GM12891 (cell line): ENCODE results near the gene LDLRAD3.

Experiments used
- DNase-seq: peaks from one replicate; pipeline ENCODE4 v3.0.0; 2011; ENCODE audit warnings: low spot score; ENCODE audit not compliant: insufficient read length
- FAIRE-seq: peaks from 2 replicates; lab custom pipeline; 2011; peaks lifted over from hg19 to GRCh38; lab: Jason Lieb, UNC
- PAX5 ChIP-seq: IDR thresholded peaks from 2 replicates; pipeline ENCODE4 v1.6.1; 2011; ENCODE audit warnings: low read length, moderate library complexity, mild to moderate bottlenecking; ENCODE audit not compliant: insufficient read depth, severe bottlenecking
- POLR2A ChIP-seq: IDR thresholded peaks from 2 replicates; pipeline ENCODE4 v1.6.1; 2011; ENCODE audit warnings: low read depth, low read length, control low read depth
- POLR2AphosphoS5 ChIP-seq: IDR thresholded peaks from 2 replicates; pipeline ENCODE4 v1.6.1; 2011; ENCODE audit warnings: low read depth, low read length, control low read depth
- POU2F2 ChIP-seq: IDR thresholded peaks from 2 replicates; pipeline ENCODE4 v1.6.1; 2011; ENCODE audit warnings: low read depth, mild to moderate bottlenecking, control low read depth, low read length, moderate library complexity
- SPI1 ChIP-seq: IDR thresholded peaks from 2 replicates; pipeline ENCODE4 v1.6.1; 2011; ENCODE audit warnings: low read depth, low read length, control low read depth
- TAF1 ChIP-seq: IDR thresholded peaks from 2 replicates; pipeline ENCODE4 v1.6.1; 2011; ENCODE audit warnings: low read depth, low read length, control low read depth

LDLRAD3 gene

DNA sequence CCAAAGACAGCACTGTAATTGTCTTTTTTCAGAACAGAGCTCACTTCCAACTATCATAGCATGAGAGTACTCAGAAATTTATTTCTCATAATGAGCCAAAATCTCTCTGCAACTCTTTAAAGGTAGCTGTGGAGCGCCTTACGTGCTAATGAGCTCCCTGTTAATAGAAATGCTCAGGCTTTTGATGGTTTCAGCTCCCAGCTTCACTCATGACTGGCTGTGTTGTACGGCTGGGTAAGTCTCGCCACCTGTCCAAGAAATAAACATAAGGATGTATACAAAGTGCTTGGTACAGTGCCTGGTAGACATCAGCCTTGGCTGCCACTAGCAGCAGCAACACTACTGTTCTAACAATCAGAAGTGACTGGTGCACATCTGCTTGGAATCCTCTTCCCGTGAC lies 109.4 kb downstream of the LDLRAD3 start:
- FAIRE-seq = no peak
- TF ChIP-seq POLR2A (no peak), SPI1 (no peak), TAF1 (no peak), POLR2AphosphoS5 (no peak), POU2F2 (no peak), PAX5 (no peak)
- no peak for DNase-seq

DNA sequence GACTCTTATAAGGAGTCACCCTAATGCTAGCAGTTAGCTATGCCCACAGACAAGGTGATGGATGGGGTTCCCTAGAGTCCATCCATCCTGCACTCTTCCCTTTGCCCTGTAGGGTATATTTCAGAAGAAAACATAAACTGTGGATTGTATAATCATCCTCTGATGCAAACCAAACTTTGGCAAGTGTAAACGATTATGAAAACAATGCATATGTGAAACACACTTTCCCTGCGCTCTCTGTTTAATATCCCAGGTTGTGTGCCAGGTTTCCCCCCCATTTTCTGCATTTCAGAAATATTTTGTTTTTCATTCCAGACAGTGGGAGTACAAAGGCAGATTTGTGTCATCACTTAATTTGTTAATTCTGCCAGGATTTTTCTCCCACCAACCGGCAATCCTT lies 110.0 kb downstream of the LDLRAD3 start:
- TF ChIP-seq PAX5 = no peak
- DNase-seq (no peak), FAIRE-seq (no peak)

DNA sequence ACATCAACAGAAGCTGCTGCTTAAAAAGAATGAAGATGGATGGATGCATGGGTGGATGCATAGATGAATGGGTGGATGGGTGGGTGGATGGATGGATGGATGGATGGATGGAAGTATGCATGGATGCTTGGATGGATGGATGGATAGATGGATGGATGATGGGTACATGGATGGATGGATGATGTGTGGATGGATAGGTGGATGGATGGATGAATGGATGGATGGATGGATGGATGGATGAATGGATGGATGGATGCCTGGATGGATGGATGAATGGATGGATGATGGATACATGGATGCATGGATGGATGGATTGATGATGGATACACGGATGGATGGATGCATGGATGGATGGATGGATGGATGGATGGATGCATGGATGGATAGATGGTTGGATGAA lies 110.8 kb downstream of the LDLRAD3 start:
- TF ChIP-seq PAX5 = no peak
- DNase-seq = no peak
- FAIRE-seq = peak; percentile 51

DNA sequence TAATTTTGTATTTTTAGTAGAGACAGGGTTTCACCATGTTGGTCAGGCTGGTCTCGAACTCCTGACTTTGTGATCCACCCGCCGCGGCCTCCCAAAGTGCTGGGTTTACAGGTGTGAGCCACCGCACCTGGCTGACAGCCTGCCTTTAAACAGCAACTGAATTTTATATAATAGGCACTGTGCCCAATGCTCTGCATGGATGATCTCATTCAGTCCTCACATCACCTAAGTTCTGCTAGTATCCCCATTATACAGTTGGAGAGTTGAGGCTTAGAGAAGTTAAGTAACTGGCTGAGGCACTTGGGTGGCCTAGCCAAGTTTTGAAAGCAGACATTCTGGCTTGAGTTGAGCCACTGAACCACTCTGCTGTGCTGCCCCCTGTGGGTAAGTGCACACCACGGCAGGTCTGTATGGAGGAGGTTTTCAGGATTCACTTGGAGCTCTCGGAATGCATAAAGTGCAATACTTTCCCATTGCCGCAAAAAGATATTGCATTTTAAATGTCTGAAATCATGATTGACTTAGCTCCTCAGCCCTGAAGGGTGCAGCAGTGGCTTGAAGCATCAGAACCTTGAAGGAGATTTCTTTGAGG lies 112.4 kb downstream of the LDLRAD3 start:
- FAIRE-seq (no peak), DNase-seq (no peak)
- TF ChIP-seq POLR2A (no peak), POU2F2 (no peak), POLR2AphosphoS5 (no peak), PAX5 (no peak), TAF1 (no peak), SPI1 (no peak)

DNA sequence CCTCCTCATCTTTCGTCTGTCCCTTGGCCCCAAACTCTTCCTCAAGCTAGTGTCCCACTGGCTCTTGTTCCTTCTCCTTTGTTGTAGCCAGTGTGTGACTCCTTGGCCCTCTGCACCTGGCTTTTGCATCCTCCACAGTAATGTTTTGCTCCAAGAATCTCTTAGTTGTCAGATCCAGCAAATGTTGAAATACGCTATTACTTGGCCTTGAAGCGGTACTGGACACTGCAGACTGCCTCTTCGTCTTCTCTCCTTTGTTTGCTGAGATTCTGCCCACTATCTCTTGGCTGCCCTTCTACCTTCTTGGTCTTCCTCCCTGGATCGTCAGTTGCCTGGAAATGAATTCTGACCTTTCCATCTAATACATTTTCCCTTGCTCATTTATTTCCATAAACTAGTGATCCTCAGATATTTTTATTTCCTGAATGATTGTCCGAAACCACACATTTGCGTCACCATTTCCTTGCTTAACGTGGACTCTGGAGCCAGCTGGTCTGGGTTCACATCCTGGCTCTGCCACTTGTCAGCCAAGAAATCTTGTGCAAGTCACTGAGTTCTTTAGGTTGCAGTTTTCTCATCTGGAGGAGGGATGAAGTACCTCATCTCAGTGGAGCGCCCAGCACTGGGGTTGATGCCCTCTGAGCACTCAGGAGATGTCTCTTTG lies 113.6 kb downstream of the LDLRAD3 start:
- DNase-seq = no peak
- TF ChIP-seq PAX5 (no peak), TAF1 (no peak), POLR2AphosphoS5 (no peak), SPI1 (no peak), POLR2A (no peak), POU2F2 (no peak)
- no peak for FAIRE-seq

DNA sequence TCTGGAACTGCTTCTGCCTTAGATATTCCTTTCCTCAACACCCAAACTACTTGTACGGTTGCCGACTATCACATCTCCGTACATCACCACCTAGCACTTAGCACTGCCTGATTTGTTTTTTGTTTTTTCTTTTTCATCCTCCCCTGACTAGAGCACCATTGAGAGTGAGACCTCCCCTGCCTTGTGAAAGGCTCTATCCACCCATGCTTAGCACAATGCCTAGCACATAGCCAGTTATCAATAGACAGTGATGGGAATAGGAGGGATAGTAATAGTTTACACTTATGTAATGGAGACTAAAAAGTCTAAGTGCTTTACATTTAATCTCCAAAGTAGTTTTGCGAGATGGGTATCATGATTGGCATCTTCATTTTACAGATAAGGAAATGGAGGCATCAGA lies 115.8 kb downstream of the LDLRAD3 start:
- DNase-seq = no peak
- no peak for TF ChIP-seq POLR2AphosphoS5
- TF ChIP-seq TAF1 = no peak
- no peak for TF ChIP-seq POLR2A
- TF ChIP-seq POU2F2 = no peak
- TF ChIP-seq SPI1 = no peak
- TF ChIP-seq PAX5 = no peak
- no peak for FAIRE-seq

DNA sequence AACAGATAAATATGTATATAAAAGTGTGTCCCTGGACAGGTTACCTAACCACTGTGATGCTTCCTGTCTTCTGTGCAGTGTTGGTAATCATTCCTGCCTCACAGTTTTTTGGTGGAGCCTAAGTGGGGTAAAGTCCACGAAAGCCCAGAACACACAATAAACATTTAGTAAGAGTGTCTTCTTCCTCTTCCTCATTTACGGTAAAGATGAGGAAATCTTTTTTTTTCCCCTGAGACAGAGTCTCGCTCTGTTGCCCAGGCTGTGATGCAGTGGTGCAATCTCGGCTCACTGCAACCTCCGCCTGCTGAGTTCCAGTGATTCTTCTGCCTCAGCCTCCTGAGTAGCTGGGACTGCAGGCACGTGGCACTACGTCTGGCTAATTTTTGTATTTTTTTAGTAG lies 117.1 kb downstream of the LDLRAD3 start:
- DNase-seq (no peak), FAIRE-seq (no peak)
- TF ChIP-seq TAF1 = no peak
- TF ChIP-seq POLR2A = no peak
- no peak for TF ChIP-seq POU2F2
- no peak for TF ChIP-seq POLR2AphosphoS5
- TF ChIP-seq SPI1 = no peak
- no peak for TF ChIP-seq PAX5

DNA sequence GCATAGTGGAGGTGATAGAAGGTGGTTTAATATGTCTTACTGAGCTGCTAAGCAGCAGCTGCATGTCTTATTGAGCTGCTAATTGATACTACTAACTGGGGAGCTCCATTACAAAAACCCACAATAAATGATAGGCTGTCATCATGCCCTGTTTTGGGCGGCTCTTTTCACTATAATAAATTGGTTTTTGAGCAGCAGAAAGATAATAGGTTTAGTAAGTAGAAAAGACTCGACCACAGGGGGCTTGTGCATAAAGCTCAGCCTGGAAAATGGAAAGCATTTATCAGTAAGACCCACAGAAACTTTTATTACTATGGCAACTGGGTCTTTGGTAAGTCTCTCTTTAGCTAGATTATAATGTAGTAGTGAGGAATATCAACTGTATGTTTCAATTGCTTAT lies 117.6 kb downstream of the LDLRAD3 start:
- DNase-seq (no peak), FAIRE-seq (no peak)
- TF ChIP-seq POU2F2 (no peak), SPI1 (no peak), POLR2A (no peak), PAX5 (no peak), POLR2AphosphoS5 (no peak), TAF1 (no peak)

DNA sequence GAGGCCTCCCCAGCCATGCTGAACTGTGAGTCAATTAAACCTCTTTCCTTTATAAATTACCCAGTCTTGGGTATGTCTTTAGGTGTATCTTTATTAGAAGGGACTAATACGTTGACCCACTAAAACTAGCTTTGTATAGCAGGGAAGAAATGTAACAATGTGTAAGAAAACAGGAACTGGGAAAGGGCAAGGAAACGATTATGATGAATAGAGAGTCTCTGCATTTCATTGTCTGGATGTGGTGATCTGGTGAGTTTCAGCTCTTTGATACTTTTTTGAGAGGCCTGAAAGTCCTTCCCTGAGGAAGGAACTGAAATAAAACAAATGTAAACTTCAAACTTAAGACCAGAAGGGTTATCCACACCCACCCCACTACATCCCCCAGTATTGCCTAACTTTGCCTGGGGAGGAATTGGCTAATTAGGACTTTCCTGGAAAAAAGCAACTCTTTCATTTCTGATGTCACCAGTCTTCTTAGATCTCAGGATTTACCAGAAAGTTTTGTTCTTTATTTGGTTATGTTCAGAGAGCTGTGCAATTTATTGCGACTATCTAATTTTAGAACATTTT lies 119.0 kb downstream of the LDLRAD3 start:
- no peak for FAIRE-seq
- DNase-seq = no peak
- TF ChIP-seq SPI1 (peak; percentile 73), POLR2AphosphoS5 (no peak), TAF1 (no peak), POU2F2 (no peak), POLR2A (no peak), PAX5 (no peak)

DNA sequence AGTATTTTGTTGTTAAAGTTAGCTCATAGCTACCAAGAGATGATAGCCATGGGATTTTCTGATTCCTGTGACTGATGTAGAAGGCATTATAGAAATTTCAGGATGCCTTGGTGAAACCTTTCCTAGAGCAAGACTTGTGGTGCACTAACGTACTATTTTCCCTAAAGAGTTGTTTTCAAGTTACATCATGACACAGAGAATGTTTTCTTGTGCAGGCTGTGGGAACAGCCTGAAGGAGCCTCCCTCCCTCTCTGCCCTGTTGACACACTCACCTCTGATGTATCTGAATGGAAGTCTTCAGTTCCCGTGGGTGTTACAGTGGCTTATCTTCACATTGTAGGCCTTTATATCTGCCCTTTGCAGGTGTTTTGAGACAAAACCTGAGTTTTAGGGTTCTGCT lies 121.6 kb downstream of the LDLRAD3 start:
- no peak for TF ChIP-seq POU2F2
- no peak for TF ChIP-seq POLR2AphosphoS5
- no peak for TF ChIP-seq PAX5
- TF ChIP-seq POLR2A = no peak
- TF ChIP-seq TAF1 = no peak
- no peak for TF ChIP-seq SPI1
- DNase-seq (no peak), FAIRE-seq (no peak)
